DND-41 (cell line): Measurements from ENCODE around the gene LIMS2.
A peak's percentile ranks its signal among the peaks of the same experiment; 100 is the strongest.

Experiments
- ATAC-seq: fragments of 200-7000 bp; cut with Tn5 transposase; 3 replicates; pipeline ENCODE4 v1.9.1; 2021; ENCODE audit warnings: low read depth; ENCODE audit not compliant: insufficient read depth
- DNase-seq: peaks from one replicate; pipeline ENCODE4 v3.0.0-alpha.2; 2020
- H2AFZ ChIP-seq: 2 replicates; pipeline ENCODE4 v1.6.0; 2012; ENCODE audit warnings: low read depth, low read length
- H3K27ac ChIP-seq: 2 replicates; pipeline ENCODE4 v1.5.1; 2012; ENCODE audit warnings: low read length, inconsistent platforms
- H3K27me3 ChIP-seq: fragments of 200-600 bp; sonication (generic); 2 replicates; pipeline ENCODE4 v1.6.0; 2012; ENCODE audit warnings: low read length, mild to moderate bottlenecking, inconsistent platforms; ENCODE audit not compliant: insufficient read depth, poor library complexity
- H3K36me3 ChIP-seq: 2 replicates; pipeline ENCODE4 v1.5.1; 2012; ENCODE audit warnings: low read length, inconsistent platforms; ENCODE audit not compliant: insufficient read depth
- H3K4me1 ChIP-seq: 2 replicates; pipeline ENCODE4 v1.5.1; 2012; ENCODE audit warnings: mild to moderate bottlenecking, low read length; ENCODE audit not compliant: insufficient read depth
- H3K4me2 ChIP-seq: 2 replicates; pipeline ENCODE4 v1.6.0; 2012; ENCODE audit warnings: mild to moderate bottlenecking, moderate library complexity, low read length, inconsistent platforms; ENCODE audit not compliant: insufficient read depth
- H3K4me3 ChIP-seq, 2 experiments: fragments of 200-600 bp in 1 of 2; shearing (Covaris generic) in 1 of 2; 2 replicates each; pipeline ENCODE4 v1.5.1; 2012 to 2016; ENCODE audit warnings: inconsistent platforms in 2 of 2, low read length in 2 of 2, mild to moderate bottlenecking in 2 of 2, low read depth in 1 of 2, moderate library complexity in 1 of 2
- H3K79me2 ChIP-seq: 2 replicates; pipeline ENCODE4 v1.6.0; 2012; ENCODE audit warnings: low read length, inconsistent platforms; ENCODE audit not compliant: insufficient read depth
- H3K9ac ChIP-seq: 2 replicates; pipeline ENCODE4 v1.6.0; 2012; ENCODE audit warnings: low read depth, mild to moderate bottlenecking, inconsistent platforms, low read length, moderate library complexity
- H3K9me3 ChIP-seq: 2 replicates; pipeline ENCODE4 v1.5.1; 2012; ENCODE audit warnings: low read length, moderate library complexity, mild to moderate bottlenecking, inconsistent platforms; ENCODE audit not compliant: insufficient read depth, severe bottlenecking
- H4K20me1 ChIP-seq: 2 replicates; pipeline ENCODE4 v1.6.0; 2012; ENCODE audit warnings: low read length; ENCODE audit not compliant: insufficient read depth
- CTCF ChIP-seq: IDR thresholded peaks from 2 replicates; pipeline ENCODE4 v1.5.1; 2012; ENCODE audit warnings: borderline replicate concordance, low read length, moderate library complexity, mild to moderate bottlenecking; ENCODE audit not compliant: poor library complexity, severe bottlenecking; ENCODE audit errors: extremely low read depth
- EZH2 ChIP-seq: IDR thresholded peaks from 3 replicates; pipeline ENCODE4 v1.6.1; 2012; ENCODE audit warnings: borderline replicate concordance, low read depth, mild to moderate bottlenecking, moderate library complexity, low read length, inconsistent platforms; ENCODE audit not compliant: severe bottlenecking

The LIMS2 gene

DNA sequence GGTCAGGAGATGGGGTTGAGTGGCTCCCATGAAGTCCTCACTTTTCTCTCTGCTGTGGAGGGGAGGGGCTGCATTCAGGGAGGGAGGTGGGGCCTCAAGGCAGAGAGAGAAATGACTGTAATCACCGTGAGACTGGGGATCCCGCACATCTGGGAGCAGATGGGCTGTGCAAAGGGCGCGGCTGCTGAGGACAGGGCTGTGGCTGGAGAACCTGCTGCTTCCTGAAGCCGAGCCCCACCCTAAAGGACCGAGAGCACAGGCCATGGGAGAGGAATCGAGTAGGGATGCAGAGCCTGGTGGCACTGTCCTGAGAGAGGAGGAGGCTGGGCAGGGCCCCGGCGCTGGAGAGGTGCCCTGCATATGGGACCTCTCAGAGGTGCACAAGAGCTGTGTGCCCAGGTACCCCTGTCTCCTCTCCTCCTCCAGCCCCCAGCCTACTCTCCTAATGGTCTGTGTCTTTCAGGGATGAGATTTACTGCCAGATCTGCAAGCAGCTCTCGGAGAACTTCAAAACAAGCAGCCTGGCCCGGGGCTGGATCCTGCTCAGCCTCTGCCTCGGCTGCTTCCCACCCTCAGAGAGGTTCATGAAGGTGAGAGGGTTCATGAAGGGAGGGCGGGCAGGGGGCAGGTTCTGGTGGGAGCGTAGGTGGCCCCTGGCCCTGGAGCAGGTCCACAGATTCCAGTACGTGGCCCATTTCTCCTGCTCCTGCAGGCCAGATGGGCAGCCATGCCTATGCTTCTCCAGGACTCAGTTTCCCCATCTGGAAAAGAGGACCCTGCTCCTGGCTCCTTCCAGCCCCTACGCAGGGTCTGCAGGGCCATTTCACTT, 55.2 kb downstream of the LIMS2 start:
- Histone ChIP-seq H3K9me3 (no peaks in the 10 kb centered on the region), H3K9ac (peak overlapping the region; percentile 33), H2AFZ (no peak overlapping the region), H3K4me1 (peaks cover 93% of the 10 kb centered on the region), H3K27ac (peak overlapping the region; percentile 84), H4K20me1 (no peaks in the 10 kb centered on the region), H3K4me2 (peak overlapping the region; percentile 14), H3K79me2 (peaks cover 22% of the 10 kb centered on the region), H3K36me3 (peaks cover 58% of the 10 kb centered on the region), H3K27me3 (no peaks in the 10 kb centered on the region), H3K4me3 (0 out of 4 replicates have a peak overlapping the region, but pooled peaks of 1 of the 2 experiments have one; percentile 23)
- ATAC-seq (peak; percentile 57), DNase-seq (peak; percentile 89)
- no peak for TF ChIP-seq EZH2
- no peak for TF ChIP-seq CTCF

GRCh38 chr2:127619203-127619590, 56.1 kb downstream of the LIMS2 start:
- H3K27ac ChIP-seq, result peak overlapping the region; percentile 95
- H3K9me3 ChIP-seq, result no peaks in the 10 kb centered on the region
- no peaks in the 10 kb centered on the region for H4K20me1 ChIP-seq
- DNase-seq (no peak), ATAC-seq (no peak)
- H3K36me3 ChIP-seq, result peaks cover 49% of the 10 kb centered on the region
- no peaks in the 10 kb centered on the region for H3K27me3 ChIP-seq
- TF ChIP-seq EZH2 (no peak), CTCF (no peak)
- H3K9ac ChIP-seq, result peak overlapping the region; percentile 33
- H3K4me3 ChIP-seq, result no peak overlapping the region
- no peak overlapping the region for H2AFZ ChIP-seq
- H3K4me2 ChIP-seq, result no peak overlapping the region; the same call in 1 of the 2 replicates
- H3K4me1 ChIP-seq, result peaks cover 93% of the 10 kb centered on the region
- H3K79me2 ChIP-seq, result peaks cover 22% of the 10 kb centered on the region

DNA sequence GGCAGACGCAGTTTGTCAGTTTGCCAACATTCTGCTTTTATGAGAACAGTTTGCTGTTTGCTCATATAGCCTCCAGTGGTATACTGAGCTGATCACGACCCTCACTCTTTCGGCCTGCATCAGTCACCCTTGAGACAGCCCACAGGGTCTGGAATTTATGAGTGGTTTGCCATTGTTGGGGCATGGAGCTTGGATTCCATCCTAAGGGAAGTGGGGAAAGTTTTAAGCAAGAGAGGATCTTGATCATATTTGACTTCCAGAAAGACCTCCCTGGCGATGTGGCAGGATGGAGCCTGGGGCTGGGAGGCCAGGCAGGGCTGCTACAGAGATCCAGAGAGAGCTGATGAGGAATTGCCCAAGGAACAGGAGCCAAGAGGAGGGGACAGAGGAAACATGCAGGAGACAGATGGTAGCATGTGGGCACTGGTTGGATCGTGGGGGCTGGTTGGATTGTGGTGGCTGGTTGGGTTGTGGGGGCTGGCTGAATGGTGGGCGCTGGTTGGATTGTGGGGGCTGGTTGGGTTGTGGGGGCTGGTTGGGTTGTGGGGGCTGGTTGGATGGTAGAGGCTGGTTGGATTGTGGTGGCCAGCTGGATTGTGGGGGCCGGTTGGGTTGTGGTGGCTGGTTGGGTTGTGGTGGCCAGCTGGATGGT, 56.7 kb downstream of the LIMS2 start:
- Histone ChIP-seq H3K4me2 (no peak overlapping the region), H2AFZ (no peak overlapping the region), H3K4me1 (peaks cover 93% of the 10 kb centered on the region), H3K9me3 (no peaks in the 10 kb centered on the region), H3K4me3 (no peak overlapping the region), H3K27me3 (no peaks in the 10 kb centered on the region), H3K79me2 (peaks cover 22% of the 10 kb centered on the region), H3K27ac (peak overlapping the region; percentile 95), H4K20me1 (no peaks in the 10 kb centered on the region), H3K9ac (peak overlapping the region; percentile 35; the same call in 1 of the 2 replicates), H3K36me3 (peaks cover 45% of the 10 kb centered on the region)
- DNase-seq (peak; percentile 30), ATAC-seq (no peak)
- no peak for TF ChIP-seq EZH2

- peak overlapping the region; percentile 51; the same call in 1 of the 2 replicates for H2AFZ ChIP-seq
- H3K4me3 ChIP-seq, result no peak overlapping the region; a peak in 1 of 4 replicates
- no peaks in the 10 kb centered on the region for H4K20me1 ChIP-seq
- ATAC-seq (peak; percentile 80), DNase-seq (peak; percentile 96)
- peaks cover 47% of the 10 kb centered on the region for H3K36me3 ChIP-seq
- peaks cover 96% of the 10 kb centered on the region for H3K4me1 ChIP-seq
- peak overlapping the region; percentile 97 for H3K27ac ChIP-seq
- no peaks in the 10 kb centered on the region for H3K27me3 ChIP-seq
- peak overlapping the region; percentile 75 for H3K9ac ChIP-seq
- peaks cover 35% of the 10 kb centered on the region for H3K79me2 ChIP-seq
- H3K4me2 ChIP-seq, result peak overlapping the region; percentile 48
- TF ChIP-seq EZH2 (no peak), CTCF (peak; percentile 12)
- peaks cover 22% of the 10 kb centered on the region for H3K9me3 ChIP-seq
These were observed 59.7 kb downstream of the LIMS2 start for GRCh38 chr2:127615511-127616166.
